ENCODE data around the gene ERBB4. TPM values are rescaled to one million over a fixed set of nuclear protein-coding genes. Genes with fewer than 3 reads are reported as not detected.

The ERBB4 gene
- total RNA-seq, 1 donor = 5.8 TPM

DNA sequence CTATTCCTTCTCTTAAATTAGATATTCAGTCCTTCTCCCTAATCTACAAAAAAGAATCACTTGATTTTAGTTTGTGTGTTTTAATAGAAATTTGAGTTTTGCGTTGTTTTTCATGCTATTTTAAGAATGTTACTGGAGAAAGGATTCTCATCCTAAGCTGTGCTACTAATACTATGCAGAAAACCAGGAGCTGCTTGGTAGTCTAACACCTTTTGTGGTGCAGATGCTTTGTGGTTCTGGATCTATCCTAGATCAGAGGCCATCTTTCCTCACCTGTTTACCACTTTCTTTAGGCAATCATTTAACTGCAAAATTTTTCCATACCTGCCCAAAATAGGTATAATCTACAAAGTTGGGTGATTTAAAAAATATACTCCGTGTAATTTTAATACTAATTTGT, 1158.6 kb downstream of the ERBB4 start:
- TF ChIP-seq, protein P1, sequence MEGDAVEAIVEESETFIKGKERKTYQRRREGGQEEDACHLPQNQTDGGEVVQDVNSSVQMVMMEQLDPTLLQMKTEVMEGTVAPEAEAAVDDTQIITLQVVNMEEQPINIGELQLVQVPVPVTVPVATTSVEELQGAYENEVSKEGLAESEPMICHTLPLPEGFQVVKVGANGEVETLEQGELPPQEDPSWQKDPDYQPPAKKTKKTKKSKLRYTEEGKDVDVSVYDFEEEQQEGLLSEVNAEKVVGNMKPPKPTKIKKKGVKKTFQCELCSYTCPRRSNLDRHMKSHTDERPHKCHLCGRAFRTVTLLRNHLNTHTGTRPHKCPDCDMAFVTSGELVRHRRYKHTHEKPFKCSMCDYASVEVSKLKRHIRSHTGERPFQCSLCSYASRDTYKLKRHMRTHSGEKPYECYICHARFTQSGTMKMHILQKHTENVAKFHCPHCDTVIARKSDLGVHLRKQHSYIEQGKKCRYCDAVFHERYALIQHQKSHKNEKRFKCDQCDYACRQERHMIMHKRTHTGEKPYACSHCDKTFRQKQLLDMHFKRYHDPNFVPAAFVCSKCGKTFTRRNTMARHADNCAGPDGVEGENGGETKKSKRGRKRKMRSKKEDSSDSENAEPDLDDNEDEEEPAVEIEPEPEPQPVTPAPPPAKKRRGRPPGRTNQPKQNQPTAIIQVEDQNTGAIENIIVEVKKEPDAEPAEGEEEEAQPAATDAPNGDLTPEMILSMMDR (IDR thresholded peaks at IDR 0.05; ENCODE audit: insufficient read depth, low read length) = no peak
- DNase-seq (ENCODE audit: low read depth) = no peak
- H3K4me3 ChIP-seq (ENCODE audit: low read depth, low read length) = no peak overlapping the region

DNA sequence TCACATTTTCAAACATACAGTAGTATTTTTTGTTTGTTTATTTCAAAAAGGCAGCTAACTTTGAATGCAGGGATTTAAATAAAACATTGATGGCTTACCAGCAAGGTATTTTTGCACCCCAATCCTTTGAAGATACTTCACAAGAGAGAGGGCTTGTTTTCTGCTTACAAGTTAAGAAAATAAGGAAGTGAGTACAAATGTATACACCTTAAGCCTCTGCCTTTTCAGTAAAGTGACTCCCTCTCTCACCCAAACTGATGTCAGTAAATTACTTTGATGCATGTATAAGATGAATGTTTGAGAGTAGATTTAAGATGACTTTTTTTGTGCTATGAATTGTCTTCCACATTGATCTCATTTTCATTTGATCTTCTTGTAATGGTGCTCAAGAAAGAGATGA, 1162.2 kb downstream of the ERBB4 start:
- DNase-seq (ENCODE audit: low read depth) = no peak
- no peak overlapping the region for H3K4me3 ChIP-seq (ENCODE audit: low read depth, low read length)
- TF ChIP-seq, protein P1 (IDR thresholded peaks at IDR 0.05; ENCODE audit: insufficient read depth, low read length) = no peak

DNA sequence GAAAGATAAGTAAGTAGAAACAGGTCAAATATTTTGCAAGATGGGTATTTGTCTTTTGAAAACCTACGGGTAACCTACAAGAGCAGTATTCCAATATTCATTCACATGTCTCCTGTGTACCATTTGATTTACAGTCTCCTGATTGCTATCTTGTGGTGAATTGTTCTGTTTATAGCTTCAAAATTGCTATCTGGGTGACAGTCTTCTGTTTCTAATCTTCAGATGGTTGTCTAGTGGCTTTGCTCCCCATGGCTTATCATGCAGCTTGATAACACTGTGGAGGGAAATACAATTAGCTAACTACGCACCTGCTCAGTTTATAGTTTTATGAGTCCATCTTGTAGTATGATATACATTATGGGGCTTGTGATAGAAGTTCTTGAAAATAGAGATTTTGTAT, 1165.4 kb downstream of the ERBB4 start:
- H3K4me3 ChIP-seq (ENCODE audit: low read depth, low read length) = no peak overlapping the region
- DNase-seq (ENCODE audit: low read depth) = no peak
- TF ChIP-seq, protein P1 (IDR thresholded peaks at IDR 0.05; ENCODE audit: insufficient read depth, low read length) = no peak

DNA sequence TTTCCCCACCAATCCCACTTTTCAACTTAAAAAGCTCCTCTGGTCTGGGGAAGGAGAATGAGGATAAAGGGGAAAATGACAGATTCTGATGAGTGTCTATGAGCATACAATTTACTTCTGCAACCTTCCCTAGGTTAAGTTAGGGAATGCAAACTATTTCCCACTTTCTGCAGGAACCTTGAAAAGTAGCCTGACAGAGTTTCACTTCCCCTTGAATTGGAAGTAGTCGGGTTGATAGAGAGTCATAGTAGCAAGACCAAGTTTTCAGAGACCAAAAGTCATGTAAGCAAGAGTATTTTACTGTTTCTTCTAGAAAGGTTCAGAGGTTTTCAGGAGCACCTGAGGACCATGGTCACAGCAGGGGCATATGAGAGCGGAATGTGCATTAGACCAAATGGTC, 1167.1 kb downstream of the ERBB4 start:
- DNase-seq (ENCODE audit: low read depth) = no peak
- no peak overlapping the region for H3K4me3 ChIP-seq (ENCODE audit: low read depth, low read length)
- TF ChIP-seq, protein P1 (IDR thresholded peaks at IDR 0.05; ENCODE audit: insufficient read depth, low read length) = no peak

DNA sequence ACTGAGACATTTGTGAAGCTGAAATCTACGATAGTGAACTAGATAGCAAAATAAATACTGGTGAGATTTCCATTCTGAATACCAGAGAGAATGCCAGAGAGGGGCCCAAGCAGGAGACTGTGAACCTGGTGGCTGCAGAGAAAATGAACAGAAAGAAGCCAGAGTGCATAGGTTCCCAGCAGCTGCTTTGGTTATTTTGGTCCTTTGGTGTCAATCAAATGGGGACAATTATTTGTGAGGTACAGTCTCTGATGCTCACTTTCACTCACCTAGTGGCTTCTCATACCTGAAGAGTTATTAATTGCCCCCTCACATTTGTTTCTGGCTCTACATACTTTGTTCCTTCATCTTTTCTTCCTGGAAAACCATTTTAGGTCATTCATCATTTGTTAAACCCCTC, 1170.1 kb downstream of the ERBB4 start:
- H3K4me3 ChIP-seq (ENCODE audit: low read depth, low read length) = no peak overlapping the region
- TF ChIP-seq, protein P1 (IDR thresholded peaks at IDR 0.05; ENCODE audit: insufficient read depth, low read length) = no peak
- DNase-seq (ENCODE audit: low read depth) = no peak

DNA sequence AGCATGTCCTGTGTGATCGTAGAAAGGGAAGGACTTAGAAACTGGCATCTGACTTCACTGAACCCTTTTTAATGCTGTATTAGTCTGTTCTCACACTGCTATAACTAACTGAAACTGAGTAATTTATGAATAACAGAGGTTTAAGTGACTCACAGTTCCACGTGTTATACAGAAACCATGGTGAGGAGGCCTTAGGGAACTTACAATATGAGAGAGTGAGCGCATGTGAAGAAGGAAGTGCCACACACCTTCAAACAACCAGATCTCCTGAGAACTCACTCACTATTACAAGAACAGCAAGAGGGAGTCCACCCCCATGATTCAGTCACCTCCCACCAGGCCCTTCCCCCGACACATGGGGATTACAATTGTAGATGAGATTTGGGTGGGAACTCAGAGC, 1170.9 kb downstream of the ERBB4 start:
- no peak overlapping the region for H3K4me3 ChIP-seq (ENCODE audit: low read depth, low read length)
- no peak for DNase-seq (ENCODE audit: low read depth)
- TF ChIP-seq, protein P1 (IDR thresholded peaks at IDR 0.05; ENCODE audit: insufficient read depth, low read length) = no peak

DNA sequence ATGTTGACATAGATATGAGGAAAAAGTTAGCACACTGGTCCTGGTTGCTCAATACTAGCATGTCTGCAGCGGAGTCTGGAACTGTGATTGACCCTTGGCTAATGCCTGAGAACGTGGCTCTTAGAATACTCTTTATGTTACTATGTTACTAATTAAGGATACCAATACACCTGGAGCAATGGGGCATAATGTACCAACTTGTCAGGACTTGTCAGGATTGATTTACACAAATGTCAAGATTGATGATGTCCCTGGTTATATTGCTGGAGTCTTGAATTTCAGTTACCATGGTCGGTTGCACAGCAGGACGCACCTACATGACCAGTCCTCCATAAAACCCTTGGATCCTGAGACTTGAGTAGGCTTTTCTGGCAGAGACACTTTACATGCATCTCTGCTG, 1171.3 kb downstream of the ERBB4 start:
- no peak for DNase-seq (ENCODE audit: low read depth)
- no peak overlapping the region for H3K4me3 ChIP-seq (ENCODE audit: low read depth, low read length)
- TF ChIP-seq, protein P1 (IDR thresholded peaks at IDR 0.05; ENCODE audit: insufficient read depth, low read length) = no peak

Measured in fibroblast of the aortic adventitia (primary cell).